HPDE6-E6E7 (cell line): ENCODE measurements around the gene CLMN.
"Not testable (repeated sequence)": the region's sequence is repeated elsewhere in the genome, so short reads cannot be mapped to it uniquely, and the experiment has no call there.

Source experiments
- DNase-seq: peaks from one replicate; pipeline ENCODE4 v3.0.0; 2011; ENCODE audit warnings: missing footprints; ENCODE audit errors: extremely low spot score

The CLMN gene

DNA sequence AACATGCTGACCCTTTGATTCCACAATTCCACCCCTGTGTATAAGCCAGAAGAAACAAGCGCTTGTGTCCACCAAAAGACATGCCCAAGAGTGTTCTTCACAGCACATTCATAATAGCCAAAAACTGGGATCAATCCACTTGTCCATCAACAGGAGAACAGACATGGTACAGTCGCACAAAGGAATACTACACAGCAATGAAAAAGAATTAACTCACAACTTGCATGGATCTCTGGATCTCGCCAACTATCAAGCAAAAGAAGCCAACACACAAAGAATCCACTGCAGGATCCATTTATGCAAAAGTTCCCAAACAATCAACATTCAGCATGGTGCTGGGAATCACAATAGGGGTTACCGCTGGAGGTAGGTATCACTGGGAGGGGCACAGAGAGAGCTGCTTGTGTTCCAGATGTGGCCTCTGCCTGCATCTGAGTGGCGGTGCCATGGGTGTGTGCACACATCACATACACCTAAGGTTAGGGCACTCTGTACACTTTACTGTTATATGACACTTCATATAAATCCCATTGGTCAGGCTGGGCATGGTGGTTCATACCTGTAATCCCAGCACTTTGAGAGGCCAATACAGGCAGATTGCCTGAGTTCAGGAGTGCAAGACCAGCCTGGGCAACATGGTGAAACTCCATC, 30.9 kb downstream of the CLMN start:
- DNase-seq, result no peak

DNA sequence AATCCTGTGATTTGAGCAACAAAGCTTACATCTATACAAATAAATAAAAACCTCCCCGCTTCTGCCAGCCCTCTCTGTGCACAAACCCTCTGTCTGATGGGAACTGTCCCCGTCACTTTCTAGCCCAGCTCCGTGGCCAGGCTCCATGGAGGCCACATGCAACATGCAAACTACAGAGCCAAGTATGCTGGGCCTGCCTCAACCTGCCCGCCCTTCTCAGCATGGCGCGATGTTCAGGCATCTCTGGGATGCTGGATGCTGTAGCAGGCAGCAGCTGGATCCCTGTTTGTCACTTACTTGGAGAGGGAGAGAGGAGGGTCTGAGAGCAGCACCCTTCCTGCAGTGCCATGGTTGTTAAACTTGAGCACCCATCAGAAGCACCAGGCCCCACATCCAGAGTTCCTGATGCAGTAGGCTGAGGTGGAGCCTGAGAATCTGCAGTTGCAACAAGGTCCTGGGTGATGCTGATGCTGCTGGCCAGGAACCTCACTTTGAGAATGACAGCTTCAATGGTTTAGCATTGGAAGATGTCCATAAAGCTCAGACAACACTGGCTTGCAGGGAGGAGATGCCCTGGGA, 32.4 kb downstream of the CLMN start:
- DNase-seq, result no peak

DNA sequence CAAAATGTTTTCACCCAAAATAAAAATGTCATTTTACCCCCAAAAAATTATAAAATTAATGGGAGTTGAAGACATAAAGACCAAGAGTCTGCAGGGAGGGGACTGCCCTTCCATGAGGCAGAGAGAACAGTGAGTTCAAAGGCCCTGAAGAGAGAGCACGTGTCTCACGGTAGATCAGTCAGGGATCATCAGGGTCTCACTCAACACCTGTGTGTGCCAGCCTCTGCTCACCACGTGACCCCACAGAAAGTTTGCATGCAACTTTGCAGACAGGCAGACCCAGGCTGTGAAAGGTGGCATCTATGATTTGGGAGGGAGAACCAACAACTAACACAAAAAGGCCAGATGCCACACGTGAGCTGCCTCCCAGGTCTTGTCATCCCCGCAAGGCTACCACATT, 33.1 kb downstream of the CLMN start:
- DNase-seq, result no peak

DNA sequence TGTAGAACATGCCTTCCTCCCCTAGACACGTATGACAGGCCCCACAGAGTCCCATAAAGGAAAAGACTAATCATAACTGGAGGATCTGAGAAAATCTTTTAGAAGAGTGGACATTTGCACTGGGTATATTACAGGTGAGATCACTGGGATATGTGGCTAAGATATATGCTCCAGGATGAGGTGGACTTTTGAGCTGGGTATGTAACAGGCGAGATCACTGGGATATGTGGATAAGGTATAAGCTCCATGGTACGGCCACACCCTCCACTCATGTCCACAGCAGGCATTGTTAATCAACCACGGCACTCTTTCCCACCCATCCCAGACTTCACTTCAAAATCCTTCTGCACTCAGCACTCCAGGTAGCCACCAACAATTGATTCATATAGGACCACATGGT, 34.1 kb downstream of the CLMN start:
- no peak for DNase-seq

DNA sequence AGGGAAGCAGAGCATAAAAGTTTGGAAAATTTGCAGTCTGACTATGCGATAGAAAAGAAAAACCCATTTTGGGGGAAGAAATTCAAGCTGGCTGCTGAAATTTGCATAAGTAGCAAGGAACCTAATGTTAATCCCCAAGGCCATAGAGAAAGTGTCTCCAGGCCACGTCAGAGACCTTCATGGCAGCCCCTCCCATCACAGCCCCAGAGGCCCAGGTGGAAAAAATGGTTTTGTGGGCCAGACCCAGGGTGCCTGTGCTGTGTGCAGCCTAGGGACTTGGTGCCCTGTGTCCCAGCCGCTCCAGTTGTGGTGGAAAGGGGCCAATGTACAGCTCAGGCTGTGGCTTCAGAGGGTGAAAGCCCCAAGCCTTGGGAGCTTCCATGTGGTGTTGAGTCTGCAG, 35.9 kb downstream of the CLMN start:
- not testable (repeated sequence) for DNase-seq

DNA sequence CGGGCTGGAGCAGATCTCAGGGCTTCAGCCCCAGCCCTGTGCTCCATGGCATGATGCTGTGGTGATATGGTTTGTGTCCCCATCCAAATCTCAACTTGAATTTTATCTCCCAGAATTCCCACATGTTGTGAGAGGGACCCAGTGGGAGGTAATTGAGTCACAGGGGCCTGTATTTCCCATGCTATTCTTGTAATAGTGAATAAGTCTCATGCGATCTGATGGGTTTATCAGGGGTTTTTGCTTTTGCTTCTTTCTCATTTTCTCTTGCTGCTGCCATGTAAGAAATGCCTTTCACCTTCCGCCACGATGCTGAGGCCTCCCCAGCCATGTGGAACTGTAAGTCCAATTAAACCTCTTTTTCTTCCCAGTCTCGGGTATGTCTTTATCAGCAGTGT, 36.7 kb downstream of the CLMN start:
- DNase-seq, result not testable (repeated sequence)

DNA sequence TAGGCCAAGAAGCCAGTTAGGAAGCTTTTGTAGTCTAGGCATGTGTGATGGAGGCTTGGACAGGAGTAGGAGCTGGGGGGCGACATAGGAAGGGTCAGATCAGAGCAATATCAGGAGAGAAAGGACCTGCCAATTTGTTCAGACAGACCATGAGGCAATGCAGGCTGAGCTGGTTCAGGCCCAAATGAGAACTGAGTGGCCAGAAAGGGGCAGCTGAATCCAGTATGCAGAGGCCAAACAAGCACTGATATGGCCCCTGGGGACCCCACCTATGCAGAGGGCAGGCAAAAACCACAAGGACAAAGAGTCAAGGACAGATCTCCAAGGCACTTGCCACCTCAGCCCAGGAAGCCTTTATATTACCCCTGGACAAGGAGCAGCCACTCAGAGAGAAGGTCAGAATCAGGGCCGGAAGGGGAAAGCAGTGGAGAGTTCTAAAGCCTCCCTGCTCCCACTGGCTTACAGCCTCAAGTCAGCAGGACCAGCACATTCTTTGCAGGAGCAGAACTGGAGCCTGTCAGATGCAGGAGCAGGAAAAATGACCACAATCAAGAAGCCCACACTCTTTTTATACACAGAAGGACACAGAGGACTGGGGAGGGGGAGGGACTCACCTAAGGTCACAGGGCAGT, 37.2 kb downstream of the CLMN start:
- DNase-seq, result no peak

DNA sequence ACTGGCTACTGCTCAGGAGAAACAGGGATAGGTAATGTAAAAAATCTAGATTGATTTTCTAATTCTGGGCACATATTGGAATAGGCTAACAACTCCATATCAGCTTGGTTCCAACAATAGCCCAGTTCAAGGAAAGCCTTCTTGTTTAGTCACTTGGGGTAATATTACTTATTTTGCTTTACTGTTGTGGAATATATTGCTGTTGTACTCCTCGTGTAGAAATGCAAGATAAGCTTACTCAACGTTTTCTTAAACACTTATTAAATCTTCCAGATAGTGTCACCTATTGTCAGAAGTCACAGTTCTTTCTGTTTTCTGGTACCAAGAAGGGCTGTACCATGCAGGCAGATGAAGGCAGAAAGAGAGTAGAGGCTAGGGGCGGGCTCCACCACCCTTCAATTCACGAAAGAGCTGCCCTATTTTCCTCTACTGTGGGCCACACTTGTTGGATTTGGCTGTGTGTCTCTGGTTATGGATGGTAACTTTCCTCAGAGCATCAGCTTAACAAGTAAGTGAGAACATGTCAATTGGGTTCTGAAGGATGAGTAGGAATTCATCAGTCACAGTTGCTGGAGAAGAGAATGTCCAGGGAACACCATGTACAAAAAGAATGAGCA, 38.0 kb downstream of the CLMN start:
- no peak for DNase-seq

DNA sequence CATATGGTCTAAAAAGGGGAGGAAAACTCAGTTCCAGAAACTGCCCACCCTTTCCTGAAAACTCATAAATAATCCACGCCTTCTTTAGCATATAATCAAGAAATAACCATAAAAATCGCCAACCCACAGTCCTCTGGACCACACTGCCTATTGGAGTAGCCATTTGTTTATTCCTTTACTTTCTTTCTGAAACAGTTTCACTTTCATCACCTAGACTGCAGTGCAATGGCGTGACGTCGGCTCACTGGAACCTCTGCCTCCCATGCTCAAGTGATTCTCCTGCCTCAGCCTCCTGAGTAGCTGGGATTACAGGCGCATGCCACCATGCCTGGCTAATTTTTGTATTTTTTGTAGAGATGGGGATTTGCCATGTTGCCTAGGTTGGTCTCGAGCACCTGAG, 44.2 kb downstream of the CLMN start:
- DNase-seq, result no peak

DNA sequence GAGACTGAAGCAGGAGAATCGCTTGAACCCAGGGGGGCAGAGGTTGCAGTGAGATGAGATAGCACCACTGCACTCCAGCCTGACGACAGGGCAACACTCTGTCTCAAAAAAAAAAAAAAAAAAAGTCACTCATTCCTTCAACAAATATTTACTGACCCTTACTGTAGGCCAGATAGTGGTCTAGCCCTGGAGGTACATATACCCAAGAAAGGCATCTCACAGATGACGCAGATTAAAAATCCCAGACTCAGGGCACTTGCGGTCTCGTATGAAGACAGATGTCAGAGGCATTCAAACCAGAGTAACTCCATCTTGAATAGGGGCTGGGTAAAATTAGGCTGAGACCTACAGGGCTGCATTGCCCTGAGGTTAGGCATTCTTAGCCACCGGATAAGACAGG, 44.8 kb downstream of the CLMN start:
- DNase-seq, result no peak

DNA sequence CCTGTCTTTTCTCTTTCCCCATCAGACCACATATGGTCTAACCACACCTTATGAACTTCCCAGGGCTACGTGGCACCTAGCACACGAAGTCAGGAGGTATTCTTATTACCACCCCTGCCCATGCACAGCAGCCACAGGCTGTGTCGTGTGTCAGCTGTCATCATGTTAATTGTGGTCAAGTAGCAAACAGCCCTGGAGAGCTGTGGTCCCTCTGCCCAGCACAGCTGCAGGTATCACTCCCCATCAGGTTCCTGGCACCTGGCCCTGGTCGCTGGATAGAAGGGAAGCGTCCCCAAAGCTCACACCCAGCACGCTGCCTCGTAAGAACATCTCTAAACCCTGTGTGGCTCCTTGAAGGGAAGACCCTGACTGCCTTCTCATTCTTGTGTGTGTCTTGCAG, 45.4 kb downstream of the CLMN start:
- no peak for DNase-seq

DNA sequence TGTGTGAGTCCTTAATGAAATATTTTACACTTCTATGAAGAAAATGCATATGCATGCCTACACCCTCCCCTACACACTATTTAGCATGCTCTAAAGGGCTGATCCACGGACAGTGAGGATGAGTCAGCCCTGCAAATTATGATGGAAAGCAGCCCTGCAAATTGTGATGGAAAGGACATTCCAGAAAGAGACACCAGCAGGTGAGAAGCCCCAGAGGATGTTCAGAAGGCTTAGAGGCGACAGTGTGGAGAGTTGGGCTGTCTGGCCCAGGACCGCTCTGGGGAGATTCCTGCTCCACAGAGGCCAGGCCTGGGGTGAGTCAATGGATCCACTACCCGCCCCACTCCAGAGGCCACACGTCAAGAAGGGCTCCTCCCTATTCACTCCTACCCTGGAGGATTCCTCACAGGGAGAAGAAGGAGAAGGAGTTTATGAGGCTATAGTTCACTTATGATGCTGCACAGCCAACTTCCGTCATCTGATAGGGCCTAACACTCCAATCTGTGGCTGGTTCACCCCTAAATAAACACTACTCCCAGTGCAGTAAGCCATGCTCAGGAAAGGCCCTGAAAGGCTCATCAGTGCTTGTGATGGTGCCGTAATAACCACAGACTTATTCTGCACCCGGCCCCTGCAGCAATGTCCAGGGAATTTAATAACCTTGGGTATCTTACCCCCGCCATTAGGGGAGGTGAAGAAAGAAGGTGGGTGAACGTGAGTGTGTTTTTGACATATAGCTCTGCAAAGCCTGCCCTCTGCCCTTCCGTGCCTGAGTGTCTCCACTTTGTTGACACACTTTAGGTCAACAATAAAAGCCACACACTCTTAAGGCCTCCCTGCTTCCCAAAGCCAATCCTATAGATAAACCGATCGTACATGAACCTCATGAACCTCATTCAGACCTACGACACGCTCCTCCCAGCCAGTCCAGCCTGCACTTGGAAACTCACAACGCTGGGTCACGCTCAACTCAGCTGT, 46.4 kb downstream of the CLMN start:
- no peak for DNase-seq

DNA sequence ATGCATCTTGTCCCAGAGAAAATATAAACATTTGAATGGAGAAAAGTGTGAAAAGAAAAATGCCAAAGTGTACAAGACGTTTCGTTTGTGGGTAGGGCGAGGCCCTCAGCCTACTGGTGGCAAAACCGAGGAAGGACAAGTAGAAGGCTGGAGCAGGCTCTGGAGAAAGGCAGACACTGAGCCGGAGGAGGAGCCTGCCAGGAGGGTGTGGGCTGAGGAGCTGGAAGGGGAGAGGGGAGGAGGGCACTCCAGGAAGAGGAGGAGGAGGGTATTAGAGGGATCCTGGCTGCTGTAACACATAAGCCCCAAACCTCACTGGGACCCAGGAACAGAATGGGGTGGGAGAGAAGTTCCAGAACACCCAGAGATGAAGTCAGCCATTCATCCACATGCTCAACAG, 47.7 kb downstream of the CLMN start:
- DNase-seq, result no peak

DNA sequence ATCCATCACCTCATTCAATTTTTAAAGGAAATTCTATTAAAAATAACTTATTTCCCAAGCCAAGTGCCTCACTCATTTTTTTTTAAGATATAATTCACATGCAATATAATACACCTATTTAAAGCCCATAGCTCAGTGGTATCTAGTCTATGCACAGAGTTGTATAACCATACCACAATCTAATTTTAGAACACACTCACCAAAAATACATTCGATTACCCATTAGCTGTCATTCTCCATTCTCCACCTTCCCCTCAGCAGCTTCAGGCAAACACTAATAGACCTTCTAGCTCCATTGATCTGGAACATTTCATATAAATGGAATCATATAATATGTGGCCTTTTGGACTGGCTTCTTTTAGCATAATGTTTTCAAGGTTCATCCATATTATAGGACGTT, 49.5 kb downstream of the CLMN start:
- DNase-seq, result no peak

DNA sequence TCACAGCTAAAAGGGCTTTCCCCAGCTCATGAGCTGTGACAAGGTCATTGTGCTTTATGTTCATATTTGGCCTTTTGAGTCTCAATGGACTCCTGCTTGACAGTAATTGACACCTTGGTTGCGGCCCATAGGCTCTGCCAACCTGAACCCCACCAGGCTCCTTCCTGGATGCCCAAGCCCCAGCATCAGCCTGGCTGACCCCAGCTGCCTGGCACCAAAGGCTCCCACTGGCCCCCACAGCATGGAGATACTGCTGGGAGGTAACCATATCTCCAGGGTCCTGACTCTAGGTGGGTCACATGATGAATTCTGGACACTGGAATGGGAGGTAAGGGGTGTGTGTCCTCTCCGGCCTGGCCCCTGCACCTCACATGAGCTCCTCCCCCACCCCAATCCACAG, 50.2 kb downstream of the CLMN start:
- DNase-seq, result no peak

DNA sequence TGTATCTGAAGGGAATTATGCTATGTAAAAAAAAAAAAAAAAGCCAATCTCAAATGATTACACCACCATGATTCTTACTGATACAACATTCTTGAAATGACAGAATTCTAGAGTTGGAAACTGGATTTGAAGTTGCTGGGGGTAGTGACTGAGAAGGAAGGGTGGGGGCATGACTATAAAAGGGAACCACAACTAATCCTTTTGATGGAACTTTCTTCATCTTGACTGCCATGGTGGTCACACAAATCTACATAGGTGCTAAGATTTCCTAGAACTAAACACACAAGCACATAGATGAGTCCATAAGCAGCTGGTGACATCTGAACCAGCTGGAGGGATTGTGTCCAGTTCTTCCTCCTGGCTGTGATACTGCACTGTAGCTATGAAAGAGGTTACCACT, 51.4 kb downstream of the CLMN start:
- no peak for DNase-seq

DNA sequence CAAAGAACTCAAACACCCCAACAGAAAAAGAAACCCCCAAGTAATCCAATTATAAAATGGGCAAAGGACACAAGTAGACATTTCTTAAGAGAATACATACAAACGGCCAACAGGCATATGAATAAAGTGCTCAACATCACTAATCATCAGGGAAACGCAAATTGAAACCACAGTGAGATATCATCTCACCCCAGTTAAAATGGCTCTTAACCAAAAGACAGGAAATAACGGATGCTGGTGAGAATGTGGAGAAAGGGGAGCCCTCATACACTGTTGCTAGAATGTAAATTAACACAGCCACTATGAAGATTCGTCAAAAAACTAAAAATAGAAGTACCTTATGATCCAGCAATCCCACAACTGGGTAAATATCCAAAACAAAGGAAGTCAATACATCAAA, 52.4 kb downstream of the CLMN start:
- no peak for DNase-seq

DNA sequence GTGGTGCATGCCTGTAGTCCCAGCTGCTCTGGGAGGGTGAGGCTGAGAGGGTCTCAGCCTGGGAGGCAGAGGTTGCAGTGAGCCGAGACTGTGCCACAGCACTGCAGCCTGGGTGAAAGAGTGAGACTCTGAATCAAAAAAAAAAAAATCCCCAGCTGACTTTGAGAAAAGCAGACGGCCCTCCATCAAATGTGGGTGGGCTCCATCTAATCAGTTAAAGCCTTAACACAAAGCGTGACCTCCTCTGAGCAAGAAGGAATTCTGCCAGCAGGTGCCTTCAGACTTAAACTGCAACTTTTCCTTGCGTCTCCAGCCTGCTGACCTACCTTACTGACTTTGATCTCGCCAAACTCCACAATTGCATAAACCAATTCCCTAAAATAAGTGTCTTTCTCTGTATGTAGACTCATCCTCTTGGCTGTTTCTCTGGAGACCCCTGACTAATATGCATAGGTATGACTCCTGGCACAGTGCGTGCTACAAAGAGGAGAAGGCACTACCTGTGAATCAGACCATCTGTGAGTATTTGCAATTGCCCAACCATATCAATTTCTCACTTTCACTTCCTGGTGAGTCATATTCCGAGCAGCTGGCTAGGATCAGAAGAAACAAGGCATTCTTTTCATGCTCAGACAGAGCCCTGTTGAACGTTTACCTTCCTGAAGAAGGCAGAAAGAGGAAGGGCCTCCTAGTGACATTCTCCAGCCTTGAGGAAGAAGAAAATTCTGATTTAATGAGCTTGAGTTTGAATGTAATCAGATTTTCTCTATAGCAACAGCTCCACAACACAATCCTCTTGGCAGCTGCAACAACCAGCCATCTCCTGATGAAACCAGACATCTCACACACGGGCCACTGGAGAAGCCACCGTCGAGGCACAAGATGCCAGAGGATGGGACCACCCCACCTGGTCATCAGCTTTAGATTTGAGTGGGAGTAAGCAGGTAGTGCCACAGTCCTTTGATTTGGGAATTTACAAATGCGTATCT, 54.3 kb downstream of the CLMN start:
- DNase-seq, result peak; percentile 88

DNA sequence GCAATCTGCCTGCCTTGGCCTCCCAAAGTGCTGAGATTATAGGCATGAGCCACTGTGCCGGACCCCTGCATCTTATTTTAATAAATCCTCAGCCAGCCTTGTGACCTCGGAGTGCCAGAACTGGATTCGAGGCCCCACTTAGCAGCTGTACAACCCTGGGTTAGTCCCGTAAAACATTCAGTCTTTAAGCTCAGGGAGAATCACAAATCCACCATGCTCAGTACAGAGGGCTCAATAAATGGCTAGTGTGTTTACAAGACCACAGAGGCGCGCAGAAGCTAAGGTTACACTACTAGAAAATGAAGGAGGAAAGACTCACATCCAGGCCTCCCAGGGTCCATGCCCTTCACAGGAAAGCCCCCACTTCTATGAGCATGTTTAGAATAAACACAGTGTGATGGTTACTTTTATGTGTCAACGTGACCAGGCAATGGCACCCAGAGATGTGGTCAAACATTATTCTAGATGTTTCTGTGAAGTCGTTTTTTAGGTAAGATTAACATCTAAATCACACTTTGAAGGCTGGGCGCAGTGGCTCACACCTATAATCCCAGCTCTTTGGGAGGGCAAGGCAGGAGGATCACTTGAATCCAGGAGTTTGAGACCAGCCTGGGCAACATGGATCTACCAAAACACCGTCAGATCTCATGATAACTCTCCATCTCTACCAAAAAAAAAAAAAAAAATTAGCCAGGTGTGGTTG, 55.3 kb downstream of the CLMN start:
- no peak for DNase-seq
